ENCODE results near the gene C19orf38. TPM values are rescaled to one million over a fixed set of nuclear protein-coding genes. Genes with fewer than 3 reads are reported as not detected.
"Not testable (repeated sequence)": the region's sequence is repeated elsewhere in the genome, so short reads cannot be mapped to it uniquely, and the experiment has no call there.

C19orf38 gene
- polyA plus RNA-seq, 1 donor from 2014 or later = not detected

DNA sequence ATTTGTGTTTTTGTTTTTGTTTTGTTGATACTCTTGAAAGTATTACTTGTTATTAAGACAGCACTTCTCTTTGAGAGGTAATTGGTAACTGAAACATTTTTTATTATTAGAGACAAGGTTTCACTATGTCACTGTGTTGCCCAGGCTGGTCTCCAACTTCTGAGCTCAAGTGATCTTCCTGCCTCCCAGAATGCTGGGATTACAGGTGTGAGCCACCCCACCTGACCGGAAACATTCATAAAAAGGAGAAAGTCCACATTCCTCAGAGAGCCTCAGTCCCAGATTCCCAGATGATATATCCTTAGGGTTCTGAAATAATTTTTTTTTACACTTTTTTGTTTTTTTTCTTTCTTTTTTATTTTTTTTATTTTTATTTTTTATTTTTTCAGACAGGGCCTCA is 25.8 kb downstream of the C19orf38 start:
- H3K9me3 ChIP-seq (ENCODE audit: low read length) = no peaks in the 10 kb centered on the region
- no peaks in the 10 kb centered on the region for H3K27me3 ChIP-seq (ENCODE audit: insufficient read depth, low read depth, low read length)
- no peak for TF ChIP-seq RAD21 (conservative IDR thresholded peaks at IDR 0.05)
- TF ChIP-seq, protein P1, sequence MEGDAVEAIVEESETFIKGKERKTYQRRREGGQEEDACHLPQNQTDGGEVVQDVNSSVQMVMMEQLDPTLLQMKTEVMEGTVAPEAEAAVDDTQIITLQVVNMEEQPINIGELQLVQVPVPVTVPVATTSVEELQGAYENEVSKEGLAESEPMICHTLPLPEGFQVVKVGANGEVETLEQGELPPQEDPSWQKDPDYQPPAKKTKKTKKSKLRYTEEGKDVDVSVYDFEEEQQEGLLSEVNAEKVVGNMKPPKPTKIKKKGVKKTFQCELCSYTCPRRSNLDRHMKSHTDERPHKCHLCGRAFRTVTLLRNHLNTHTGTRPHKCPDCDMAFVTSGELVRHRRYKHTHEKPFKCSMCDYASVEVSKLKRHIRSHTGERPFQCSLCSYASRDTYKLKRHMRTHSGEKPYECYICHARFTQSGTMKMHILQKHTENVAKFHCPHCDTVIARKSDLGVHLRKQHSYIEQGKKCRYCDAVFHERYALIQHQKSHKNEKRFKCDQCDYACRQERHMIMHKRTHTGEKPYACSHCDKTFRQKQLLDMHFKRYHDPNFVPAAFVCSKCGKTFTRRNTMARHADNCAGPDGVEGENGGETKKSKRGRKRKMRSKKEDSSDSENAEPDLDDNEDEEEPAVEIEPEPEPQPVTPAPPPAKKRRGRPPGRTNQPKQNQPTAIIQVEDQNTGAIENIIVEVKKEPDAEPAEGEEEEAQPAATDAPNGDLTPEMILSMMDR (IDR thresholded peaks at IDR 0.05; ENCODE audit: poor library complexity, severe bottlenecking) = no peak
- TF ChIP-seq SMC3 (conservative IDR thresholded peaks at IDR 0.05; ENCODE audit: poor library complexity) = no peak
- TF ChIP-seq EP300 (conservative IDR thresholded peaks at IDR 0.05; ENCODE audit: poor library complexity, severe bottlenecking) = no peak
- no peaks in the 10 kb centered on the region for H3K9me2 ChIP-seq (ENCODE audit: insufficient read depth, low read length)
- no peak overlapping the region for H3K4me2 ChIP-seq (ENCODE audit: low read length)
- H3F3A ChIP-seq (ENCODE audit: insufficient read depth, low read length, poor library complexity, severe bottlenecking) = no peaks in the 10 kb centered on the region
- H2AFZ ChIP-seq (ENCODE audit: low read depth, low read length) = no peak overlapping the region
- H3K4me3 ChIP-seq (ENCODE audit: low read length) = no peak overlapping the region
- peaks cover 59% of the 10 kb centered on the region for H3K79me2 ChIP-seq (replicated peaks; ENCODE audit: insufficient read depth, low read length)
- H3K9ac ChIP-seq (ENCODE audit: low read length) = no peak overlapping the region
- no peaks in the 10 kb centered on the region for H4K20me1 ChIP-seq (ENCODE audit: insufficient read depth)
- no peak overlapping the region for H3K27ac ChIP-seq (ENCODE audit: low read length)
- H3K36me3 ChIP-seq (ENCODE audit: insufficient read depth, low read length) = no peaks in the 10 kb centered on the region

DNA sequence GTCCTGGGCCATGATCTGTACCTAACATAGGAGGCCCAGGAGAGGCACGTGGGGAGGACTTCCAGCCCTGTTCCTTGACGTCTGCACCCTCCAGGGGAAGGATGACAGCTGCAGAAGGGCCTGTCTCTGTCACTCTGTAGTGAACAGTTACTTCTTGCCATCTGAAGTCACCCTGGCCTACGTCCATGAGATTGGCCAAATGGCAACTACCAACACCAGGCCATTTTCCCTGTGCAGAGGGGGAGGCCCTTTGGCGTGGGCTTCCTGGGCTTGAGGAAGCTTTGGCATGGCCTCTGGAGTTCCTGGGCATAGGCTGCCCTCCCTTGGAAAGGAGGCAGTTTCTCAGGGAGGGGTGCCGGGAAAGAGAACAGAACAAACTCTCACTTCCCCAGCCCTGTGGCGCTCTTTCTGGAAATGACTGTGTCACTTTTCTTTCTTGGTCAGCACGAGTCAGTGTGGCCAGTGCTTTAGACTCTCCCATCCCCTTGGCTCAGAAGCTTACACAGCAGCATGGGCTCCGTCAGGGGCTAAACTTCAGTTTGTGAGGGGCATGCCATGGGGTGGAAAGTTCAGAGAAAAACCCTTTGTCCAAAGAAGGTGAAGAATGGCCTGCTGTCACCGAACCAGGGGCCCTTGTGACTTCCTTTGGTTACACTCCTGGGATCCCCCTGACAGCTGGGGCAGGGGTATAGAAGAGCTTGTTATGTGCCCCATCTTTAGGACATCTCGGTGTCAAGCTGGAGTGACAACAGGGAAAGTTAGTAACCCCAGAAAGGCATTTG is 28.4 kb downstream of the C19orf38 start:
- Histone ChIP-seq H3K27ac (ENCODE audit: low read length) (no peak overlapping the region), H3K27me3 (ENCODE audit: insufficient read depth, low read depth, low read length) (no peaks in the 10 kb centered on the region), H3K9me2 (ENCODE audit: insufficient read depth, low read length) (no peaks in the 10 kb centered on the region), H3K9ac (ENCODE audit: low read length) (no peak overlapping the region), H2AFZ (ENCODE audit: low read depth, low read length) (no peak overlapping the region), H3K36me3 (ENCODE audit: insufficient read depth, low read length) (no peaks in the 10 kb centered on the region), H3K4me2 (ENCODE audit: low read length) (no peak overlapping the region), H3F3A (ENCODE audit: insufficient read depth, low read length, poor library complexity, severe bottlenecking) (no peaks in the 10 kb centered on the region), H3K79me2 (replicated peaks; ENCODE audit: insufficient read depth, low read length) (peaks cover 70% of the 10 kb centered on the region), H4K20me1 (ENCODE audit: insufficient read depth) (no peaks in the 10 kb centered on the region), H3K4me3 (ENCODE audit: low read length) (no peak overlapping the region), H3K9me3 (ENCODE audit: low read length) (no peaks in the 10 kb centered on the region)
- TF ChIP-seq SMC3 (conservative IDR thresholded peaks at IDR 0.05; ENCODE audit: poor library complexity) (no peak), RAD21 (conservative IDR thresholded peaks at IDR 0.05) (no peak), EP300 (conservative IDR thresholded peaks at IDR 0.05; ENCODE audit: poor library complexity, severe bottlenecking) (no peak), MXI1 (conservative IDR thresholded peaks at IDR 0.05; ENCODE audit: poor library complexity, severe bottlenecking) (no peak), TAF1 (IDR thresholded peaks at IDR 0.05; ENCODE audit: low read depth) (no peak)
- TF ChIP-seq, protein P1 (IDR thresholded peaks at IDR 0.05; ENCODE audit: poor library complexity, severe bottlenecking) = no peak

DNA sequence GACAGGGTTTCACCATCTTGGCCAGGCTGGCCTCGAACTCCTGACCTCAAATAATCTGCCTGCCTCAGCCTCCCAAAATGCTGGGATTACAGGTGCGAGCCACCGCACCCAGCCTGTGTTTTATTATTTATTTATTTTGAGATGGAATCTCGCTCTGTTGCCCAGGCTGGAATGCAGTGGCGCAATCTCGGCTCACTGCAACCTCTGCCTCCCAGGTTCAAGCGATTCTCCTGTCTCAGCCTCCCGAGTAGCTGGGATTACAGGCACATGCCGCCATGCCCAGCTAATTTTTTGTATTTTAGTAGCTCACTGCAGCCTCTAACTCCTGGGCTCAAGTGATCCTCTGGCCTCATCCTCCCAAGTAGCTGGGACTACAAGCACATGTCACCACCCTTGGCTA is 29.4 kb downstream of the C19orf38 start:
- H3K4me2 ChIP-seq (ENCODE audit: low read length); H3K36me3 ChIP-seq (ENCODE audit: insufficient read depth, low read length); H3F3A ChIP-seq (ENCODE audit: insufficient read depth, low read length, poor library complexity, severe bottlenecking); H3K4me3 ChIP-seq (ENCODE audit: low read length); H3K27ac ChIP-seq (ENCODE audit: low read length); H4K20me1 ChIP-seq (ENCODE audit: insufficient read depth); H3K9me2 ChIP-seq (ENCODE audit: insufficient read depth, low read length); H2AFZ ChIP-seq (ENCODE audit: low read depth, low read length); H3K9me3 ChIP-seq (ENCODE audit: low read length); H3K9ac ChIP-seq (ENCODE audit: low read length); H3K27me3 ChIP-seq (ENCODE audit: insufficient read depth, low read depth, low read length): not testable (repeated sequence)
- H3K79me2 ChIP-seq (replicated peaks; ENCODE audit: insufficient read depth, low read length) = peaks cover 72% of the 10 kb centered on the region

Measured in neural cell (in vitro differentiated cells).